Right lobe of liver (tissue), 4 donors: ENCODE results near the gene RIMKLB.

Experiments
- POLR2A ChIP-seq: fragments of 450-650 bp; IDR thresholded peaks from one replicate; pipeline ENCODE4 v1.6.1; 2017; ENCODE audit warnings: antibody characterized with exemption, mild to moderate bottlenecking
- TF ChIP-seq, protein P1 (sequence below), 4 donors: fragments of 200-600 bp in 3 of 4; fragments of 450-650 bp in 1 of 4; IDR thresholded peaks; one replicate each; pipeline versions ENCODE4 v1.5.1 to v1.8.0; 2016 to 2022; ENCODE audit warnings: antibody characterized with exemption in 4 of 4, mild to moderate bottlenecking in 2 of 4
- donor health status: DM: no; HTN: no; CAD: no.
- donor health status: DM: no; HTN: no; CAD: no.
- donor health status: DM: no; HTN: yes; CAD: no.

DNA sequence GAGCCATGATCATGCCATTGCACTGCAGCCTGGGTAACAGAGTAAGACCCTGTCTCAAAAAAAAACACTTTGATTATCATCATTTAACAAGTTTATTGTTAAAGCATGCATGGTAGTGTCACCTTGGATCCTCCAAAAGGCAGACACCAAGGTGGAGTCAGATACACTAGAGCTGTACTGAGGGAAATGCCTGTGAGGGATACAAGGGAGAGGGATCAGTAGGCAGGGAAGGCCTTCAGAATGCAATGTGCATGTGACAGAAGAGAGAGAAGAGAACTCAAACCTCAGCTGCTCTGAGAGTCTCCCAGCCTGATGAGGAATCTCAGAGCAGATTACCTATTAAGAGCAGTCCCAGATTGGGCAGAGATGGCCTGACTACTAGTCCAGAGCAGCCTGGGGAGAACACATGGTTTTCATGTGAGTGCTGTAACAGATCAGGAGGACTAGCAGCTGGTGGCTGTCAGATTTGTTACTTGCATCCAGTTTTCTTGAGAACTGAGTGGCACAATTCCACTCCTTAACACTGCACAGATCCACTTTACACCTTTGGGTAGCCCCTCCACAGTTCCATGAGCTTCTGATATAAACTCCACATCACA is 86.6 kb downstream of the RIMKLB start:
- TF ChIP-seq, protein P1, sequence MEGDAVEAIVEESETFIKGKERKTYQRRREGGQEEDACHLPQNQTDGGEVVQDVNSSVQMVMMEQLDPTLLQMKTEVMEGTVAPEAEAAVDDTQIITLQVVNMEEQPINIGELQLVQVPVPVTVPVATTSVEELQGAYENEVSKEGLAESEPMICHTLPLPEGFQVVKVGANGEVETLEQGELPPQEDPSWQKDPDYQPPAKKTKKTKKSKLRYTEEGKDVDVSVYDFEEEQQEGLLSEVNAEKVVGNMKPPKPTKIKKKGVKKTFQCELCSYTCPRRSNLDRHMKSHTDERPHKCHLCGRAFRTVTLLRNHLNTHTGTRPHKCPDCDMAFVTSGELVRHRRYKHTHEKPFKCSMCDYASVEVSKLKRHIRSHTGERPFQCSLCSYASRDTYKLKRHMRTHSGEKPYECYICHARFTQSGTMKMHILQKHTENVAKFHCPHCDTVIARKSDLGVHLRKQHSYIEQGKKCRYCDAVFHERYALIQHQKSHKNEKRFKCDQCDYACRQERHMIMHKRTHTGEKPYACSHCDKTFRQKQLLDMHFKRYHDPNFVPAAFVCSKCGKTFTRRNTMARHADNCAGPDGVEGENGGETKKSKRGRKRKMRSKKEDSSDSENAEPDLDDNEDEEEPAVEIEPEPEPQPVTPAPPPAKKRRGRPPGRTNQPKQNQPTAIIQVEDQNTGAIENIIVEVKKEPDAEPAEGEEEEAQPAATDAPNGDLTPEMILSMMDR (IDR thresholded peaks at IDR 0.05): no peak
- TF ChIP-seq POLR2A: no peak
